ENCODE measurements around the gene OCRL. TPM values are rescaled to one million over a fixed set of nuclear protein-coding genes. Genes with fewer than 3 reads are reported as not detected.
A peak's percentile ranks its signal among the peaks of the same experiment; 100 is the strongest.

Gene OCRL
- total RNA-seq, 1 experiment from 2014 or later: 18.1 TPM

GRCh38 chrX:129523079-129523911 is 16.8 kb upstream of the OCRL start, which contains the start of gene SMARCA1:
Gene SMARCA1 (minus strand): TSS chrX:129523490. CDS start chrX:129523370, 120 bp downstream.
- no peaks in the 10 kb centered on the region; the same call in 1 of the 2 replicates for H3K4me1 ChIP-seq (replicated peaks)
- peak; percentile 48 to 64 for DNase-seq (ENCODE audit: low read depth in 1 of 2, low spot score in 2 of 2)
- peak within 1 kb of the TSS; percentile 78 for H3K4me3 ChIP-seq
- no peak within 1 kb of the TSS; the same call in 1 of the 2 replicates for H3K27ac ChIP-seq
- peaks cover 3% of the 10 kb centered on the region; the same call in 1 of the 2 replicates for H3K36me3 ChIP-seq
- H3K9me3 ChIP-seq (replicated peaks): no peaks in the 10 kb centered on the region
- no peaks in the 10 kb centered on the region for H3K27me3 ChIP-seq (replicated peaks)

GRCh38 chrX:129524250-129524850 is 15.7 kb upstream of the OCRL start:
- no peaks in the 10 kb centered on the region; the same call in 1 of the 2 replicates for H3K4me1 ChIP-seq (replicated peaks)
- H3K9me3 ChIP-seq (replicated peaks): no peaks in the 10 kb centered on the region
- no peak overlapping the region for H3K27ac ChIP-seq
- H3K36me3 ChIP-seq: peaks cover 3% of the 10 kb centered on the region; the same call in 1 of the 2 replicates
- H3K27me3 ChIP-seq (replicated peaks): no peaks in the 10 kb centered on the region
- H3K4me3 ChIP-seq: no peak overlapping the region
- DNase-seq (ENCODE audit: low read depth in 1 of 2, low spot score in 2 of 2): no peak

- H3K4me1 ChIP-seq (replicated peaks): no peaks in the 10 kb centered on the region; the same call in 1 of the 2 replicates
- H3K27me3 ChIP-seq (replicated peaks): no peaks in the 10 kb centered on the region
- no peak overlapping the region for H3K4me3 ChIP-seq
- H3K9me3 ChIP-seq (replicated peaks): no peaks in the 10 kb centered on the region
- no peak overlapping the region for H3K27ac ChIP-seq
- no peak for DNase-seq (ENCODE audit: low read depth in 1 of 2, low spot score in 2 of 2)
- H3K36me3 ChIP-seq: peaks cover 3% of the 10 kb centered on the region; the same call in 1 of the 2 replicates
Measured at GRCh38 chrX:129525162-129525561, 14.9 kb upstream of the OCRL start.

- H3K4me3 ChIP-seq: no peak overlapping the region
- H3K27ac ChIP-seq: no peak overlapping the region
- no peaks in the 10 kb centered on the region; the same call in 1 of the 2 replicates for H3K4me1 ChIP-seq (replicated peaks)
- H3K36me3 ChIP-seq: peaks cover 3% of the 10 kb centered on the region; the same call in 1 of the 2 replicates
- no peaks in the 10 kb centered on the region for H3K27me3 ChIP-seq (replicated peaks)
- DNase-seq (ENCODE audit: low read depth in 1 of 2, low spot score in 2 of 2): no peak
- no peaks in the 10 kb centered on the region for H3K9me3 ChIP-seq (replicated peaks)
Measured at GRCh38 chrX:129525896-129526295, 14.2 kb upstream of the OCRL start.

- no peaks in the 10 kb centered on the region for H3K27me3 ChIP-seq (replicated peaks)
- no peaks in the 10 kb centered on the region for H3K9me3 ChIP-seq (replicated peaks)
- H3K4me3 ChIP-seq: no peak overlapping the region
- H3K36me3 ChIP-seq: no peaks in the 10 kb centered on the region
- no peak overlapping the region for H3K27ac ChIP-seq
- no peak for DNase-seq (ENCODE audit: low read depth in 1 of 2, low spot score in 2 of 2)
- no peaks in the 10 kb centered on the region for H3K4me1 ChIP-seq (replicated peaks)
Measured at GRCh38 chrX:129529685-129530281, 10.3 kb upstream of the OCRL start.

- Histone ChIP-seq H3K4me1 (replicated peaks) (no peaks in the 10 kb centered on the region), H3K4me3 (no peak overlapping the region), H3K27ac (no peak overlapping the region), H3K27me3 (replicated peaks) (no peaks in the 10 kb centered on the region), H3K36me3 (no peaks in the 10 kb centered on the region), H3K9me3 (replicated peaks) (no peaks in the 10 kb centered on the region)
- DNase-seq (ENCODE audit: low read depth in 1 of 2, low spot score in 2 of 2): no peak
Measured at GRCh38 chrX:129530410-129530809, 9.6 kb upstream of the OCRL start.

GRCh38 chrX:129531132-129531531 is 8.9 kb upstream of the OCRL start:
- no peak for DNase-seq (ENCODE audit: low read depth in 1 of 2, low spot score in 2 of 2)
- Histone ChIP-seq H3K27ac (no peak overlapping the region), H3K9me3 (replicated peaks) (no peaks in the 10 kb centered on the region), H3K36me3 (no peaks in the 10 kb centered on the region), H3K27me3 (replicated peaks) (no peaks in the 10 kb centered on the region), H3K4me3 (no peak overlapping the region), H3K4me1 (replicated peaks) (no peaks in the 10 kb centered on the region)

GRCh38 chrX:129534816-129535578 is 5.1 kb upstream of the OCRL start:
- no peak for DNase-seq (ENCODE audit: low read depth in 1 of 2, low spot score in 2 of 2)
- no peaks in the 10 kb centered on the region for H3K4me1 ChIP-seq (replicated peaks)
- H3K27ac ChIP-seq: no peak overlapping the region
- no peaks in the 10 kb centered on the region for H3K36me3 ChIP-seq
- no peaks in the 10 kb centered on the region for H3K9me3 ChIP-seq (replicated peaks)
- no peak overlapping the region for H3K4me3 ChIP-seq
- H3K27me3 ChIP-seq (replicated peaks): no peaks in the 10 kb centered on the region

- H3K4me3 ChIP-seq: peak overlapping the region; percentile 71
- no peaks in the 10 kb centered on the region for H3K4me1 ChIP-seq (replicated peaks)
- DNase-seq (ENCODE audit: low read depth in 1 of 2, low spot score in 2 of 2): peak in 1 of 2 experiments; percentile 3
- H3K27me3 ChIP-seq (replicated peaks): no peaks in the 10 kb centered on the region
- H3K36me3 ChIP-seq: no peaks in the 10 kb centered on the region
- H3K27ac ChIP-seq: no peak overlapping the region
- no peaks in the 10 kb centered on the region for H3K9me3 ChIP-seq (replicated peaks)
Measured at GRCh38 chrX:129540722-129541184, 694 bp downstream of the OCRL start.

GRCh38 chrX:129544780-129545179 is 4.7 kb downstream of the OCRL start:
- no peak for DNase-seq (ENCODE audit: low read depth in 1 of 2, low spot score in 2 of 2)
- Histone ChIP-seq H3K27me3 (replicated peaks) (no peaks in the 10 kb centered on the region), H3K4me3 (no peak overlapping the region), H3K27ac (no peak overlapping the region), H3K4me1 (replicated peaks) (no peaks in the 10 kb centered on the region), H3K36me3 (no peaks in the 10 kb centered on the region; the same call in none of the 2 replicates), H3K9me3 (replicated peaks) (no peaks in the 10 kb centered on the region)

GRCh38 chrX:129545408-129545807 is 5.3 kb downstream of the OCRL start:
- no peak for DNase-seq (ENCODE audit: low read depth in 1 of 2, low spot score in 2 of 2)
- no peak overlapping the region for H3K4me3 ChIP-seq
- H3K27ac ChIP-seq: no peak overlapping the region
- no peaks in the 10 kb centered on the region; the same call in none of the 2 replicates for H3K36me3 ChIP-seq
- no peaks in the 10 kb centered on the region for H3K27me3 ChIP-seq (replicated peaks)
- no peaks in the 10 kb centered on the region for H3K4me1 ChIP-seq (replicated peaks)
- no peaks in the 10 kb centered on the region for H3K9me3 ChIP-seq (replicated peaks)

GRCh38 chrX:129549124-129549523 is 9.1 kb downstream of the OCRL start:
- H3K4me1 ChIP-seq (replicated peaks): no peaks in the 10 kb centered on the region
- no peak overlapping the region for H3K4me3 ChIP-seq
- no peak for DNase-seq (ENCODE audit: low read depth in 1 of 2, low spot score in 2 of 2)
- H3K9me3 ChIP-seq (replicated peaks): no peaks in the 10 kb centered on the region
- H3K36me3 ChIP-seq: no peaks in the 10 kb centered on the region; the same call in none of the 2 replicates
- H3K27ac ChIP-seq: no peak overlapping the region
- H3K27me3 ChIP-seq (replicated peaks): no peaks in the 10 kb centered on the region

GRCh38 chrX:129553619-129554288 is 13.7 kb downstream of the OCRL start:
- no peaks in the 10 kb centered on the region for H3K27me3 ChIP-seq (replicated peaks)
- H3K27ac ChIP-seq: no peak overlapping the region
- no peak overlapping the region for H3K4me3 ChIP-seq
- no peak for DNase-seq (ENCODE audit: low read depth in 1 of 2, low spot score in 2 of 2)
- H3K4me1 ChIP-seq (replicated peaks): no peaks in the 10 kb centered on the region
- H3K36me3 ChIP-seq: no peaks in the 10 kb centered on the region; the same call in none of the 2 replicates
- H3K9me3 ChIP-seq (replicated peaks): no peaks in the 10 kb centered on the region

Measured in SJSA1 (cell line).